K562 (cell line): ENCODE data around the gene CEACAM5. TPM values are rescaled to one million over a fixed set of nuclear protein-coding genes. Genes with fewer than 3 reads are reported as not detected.
A peak's percentile ranks its signal among the peaks of the same experiment; 100 is the strongest.

Experiments
- ATAC-seq: fragments of 200-7000 bp; cut with Tn5 transposase; 3 replicates; pipeline ENCODE4 v1.9.1; 2020; ENCODE audit warnings: moderate library complexity
- Bru-seq: library from RNA; stranded (reverse); fragments of 400-500 nt; gene quantifications from one replicate; lab custom pipeline; 2021; lab: Mats Ljungman, UMichigan
- BruChase-seq, 2 experiments: library from RNA; stranded (reverse); fragments of 400-500 nt; gene quantifications; one replicate each; lab custom pipeline; 2021; lab: Mats Ljungman, UMichigan
- BruUV-seq: library from RNA; stranded (reverse); fragments of 400-500 nt; replicated peaks from 2 replicates; lab custom pipeline; 2021; lab: Mats Ljungman, UMichigan
- CTCF ChIA-PET: fragments of 300-600 bp; formaldehyde crosslinking; extraction: SDS; loops from one replicate; lab custom pipeline; 2021; ENCODE audit warnings: low intra/inter-chr PET ratio; lab: Yijun Ruan, JAX
- POLR2A ChIA-PET: fragments of 300-600, 350-650 bp; sonication (Branson Sonifier 250); formaldehyde crosslinking; extraction: SDS; loops from one replicate; lab custom pipeline; 2021; ENCODE audit warnings: antibody characterized with exemption, inconsistent platforms; lab: Yijun Ruan, JAX
- DNase-seq, 4 experiments: peaks; one replicate each; pipeline versions ENCODE4 v3.0.0 to v3.0.0-alpha.2; 2011 to 2018; ENCODE audit warnings: low spot score in 3 of 4, mixed read lengths in 3 of 4; ENCODE audit errors: extremely low read depth in 1 of 4
- FAIRE-seq: peaks from 2 replicates; lab custom pipeline; 2011; peaks lifted over from hg19 to GRCh38; lab: Jason Lieb, UNC
- H2AFZ ChIP-seq: 2 replicates; pipeline ENCODE4 v1.6.0; 2011; ENCODE audit warnings: low read depth, low read length, control low read depth, inconsistent platforms
- H3K27ac ChIP-seq: fragments of 200-600 bp; 3 replicates; pipeline ENCODE4 v1.8.0; 2011; ENCODE audit warnings: low read depth, mild to moderate bottlenecking, control low read depth, inconsistent platforms, low read length, moderate library complexity, mixed read lengths; ENCODE audit errors: extremely low read depth
- H3K27me3 ChIP-seq, 2 experiments: fragments of 300-600 bp in 1 of 2; 2 replicates in 1 of 2; 3 replicates in 1 of 2; pipeline versions ENCODE4 v1.6.0 to v1.8.0; 2011; ENCODE audit warnings: inconsistent platforms in 2 of 2, low read length in 2 of 2, mild to moderate bottlenecking in 1 of 2, mixed read lengths in 1 of 2, moderate library complexity in 1 of 2; ENCODE audit not compliant: control insufficient read depth in 2 of 2, insufficient read depth in 2 of 2
- H3K36me3 ChIP-seq: fragments of 300-600 bp; 3 replicates; pipeline ENCODE4 v1.8.0; 2011; ENCODE audit warnings: mild to moderate bottlenecking, low read length, inconsistent platforms; ENCODE audit not compliant: control insufficient read depth, insufficient read depth
- H3K4me1 ChIP-seq, 2 experiments: fragments of 200-600 bp in 1 of 2; replicated peaks in 1 of 2; 2 replicates in 1 of 2; 3 replicates in 1 of 2; pipeline versions ENCODE4 v1.5.1 to v1.8.0; 2011; ENCODE audit warnings: inconsistent platforms in 2 of 2, low read length in 2 of 2, mild to moderate bottlenecking in 1 of 2, mixed read lengths in 1 of 2, moderate library complexity in 1 of 2; ENCODE audit not compliant: control insufficient read depth in 2 of 2, insufficient read depth in 2 of 2
- H3K4me2 ChIP-seq: 2 replicates; pipeline ENCODE4 v1.6.1; 2011; ENCODE audit warnings: low read length, control low read depth, inconsistent platforms, mixed read lengths; ENCODE audit not compliant: insufficient read depth
- H3K4me3 ChIP-seq: fragments of 200-600 bp; sonication (generic), shearing (Covaris generic); 2 replicates; pipeline ENCODE4 v1.5.1; 2016; ENCODE audit warnings: control low read depth, inconsistent platforms
- H3K79me2 ChIP-seq: fragments of 200-600 bp; 3 replicates; pipeline ENCODE4 v1.8.0; 2011; ENCODE audit warnings: low read length, inconsistent platforms; ENCODE audit not compliant: control insufficient read depth, insufficient read depth
- H3K9ac ChIP-seq, 2 experiments: 2 replicates each; pipeline versions ENCODE4 v1.6.0 to v1.6.1; 2011; ENCODE audit warnings: low read depth in 2 of 2, low read length in 2 of 2, control low read depth in 1 of 2, inconsistent platforms in 1 of 2, mild to moderate bottlenecking in 1 of 2, mixed read lengths in 1 of 2; ENCODE audit not compliant: insufficient read depth in 1 of 2
- H3K9me1 ChIP-seq: one replicate; pipeline ENCODE4 v1.6.0; 2011; ENCODE audit warnings: inconsistent platforms, mild to moderate bottlenecking, low read length, moderate library complexity; ENCODE audit not compliant: control insufficient read depth, insufficient read depth
- H3K9me3 ChIP-seq: replicated peaks from 2 replicates; pipeline ENCODE4 v1.5.1; 2011; ENCODE audit warnings: low read depth, low read length, inconsistent platforms; ENCODE audit not compliant: control insufficient read depth, insufficient read depth
- H4K20me1 ChIP-seq: replicated peaks from 2 replicates; pipeline ENCODE4 v1.6.1; 2011; ENCODE audit warnings: low read length, inconsistent platforms, mixed read lengths; ENCODE audit not compliant: control insufficient read depth, insufficient read depth
- MAFF ChIP-seq: IDR thresholded peaks from 2 replicates; pipeline ENCODE4 v1.6.1; 2012; ENCODE audit warnings: low read length, improper control_type of control experiment
- MYNN ChIP-seq, 2 experiments: sonication (generic); formaldehyde crosslinking in 1 of 2; IDR thresholded peaks; 2 replicates each; pipeline versions ENCODE4 v1.5.0 to v1.6.1; 2016 to 2020; ENCODE audit warnings: antibody characterized with exemption in 1 of 2, missing genetic modification reagents in 1 of 2
- RBM17 ChIP-seq: fragments of 200-400 bp; formaldehyde crosslinking; IDR thresholded peaks from 2 replicates; pipeline ENCODE4 v1.6.1; 2017; ENCODE audit warnings: low read depth, mild to moderate bottlenecking, low read length, borderline replicate concordance
- SP2 ChIP-seq: IDR thresholded peaks from 2 replicates; pipeline ENCODE4 v1.6.1; 2011; ENCODE audit warnings: mild to moderate bottlenecking, low read depth, low read length, moderate library complexity; ENCODE audit not compliant: poor library complexity, severe bottlenecking; ENCODE audit errors: extremely low read depth
- STAG1 ChIP-seq: sonication (generic); formaldehyde crosslinking; IDR thresholded peaks from 2 replicates; pipeline ENCODE4 v1.5.0; 2020; ENCODE audit warnings: missing genetic modification reagents, borderline replicate concordance
- ZBTB2 ChIP-seq: fragments of 450-650 bp; IDR thresholded peaks from 2 replicates; pipeline ENCODE4 v1.6.1; 2016; ENCODE audit warnings: antibody characterized with exemption
- ZNF263 ChIP-seq: sonication (generic); formaldehyde crosslinking; IDR thresholded peaks from 2 replicates; pipeline ENCODE4 v1.8.0; 2022; ENCODE audit warnings: mild to moderate bottlenecking, missing genetic modification reagents, borderline replicate concordance
- ZNF583 ChIP-seq: fragments of 250-450 bp; sonication (Bioruptor Pico); IDR thresholded peaks from 2 replicates; pipeline ENCODE4 v1.4.0; 2020
- WGBS: fragments of 100-300 bp; shearing (Covaris generic); methylation state at CpG from one replicate; pipeline ENCODE4 v1.1.6; 2016; ENCODE audit warnings: low coverage, mixed read lengths; ENCODE audit not compliant: insufficient coverage; ENCODE audit errors: missing lambda C conversion rate; 5-methylcytosine and 5-hydroxymethylcytosine counted together
- in situ Hi-C: fragments of 300-500 bp; cut with MboI; formaldehyde crosslinking; loops from 4 replicates; pipeline ENCODE4 v1.15.0; 2018; ENCODE audit warnings: inconsistent platforms, mixed read lengths
- intact Hi-C: fragments of 100-400 bp; cut with micrococcal nuclease; formaldehyde crosslinking; loops from 2 replicates; pipeline ENCODE4 v1.14.2; 2022
- long read RNA-seq, 3 experiments: library from polyadenylated mRNA in 2 of 3; library from RNA in 1 of 3; unstranded in 2 of 3; stranded (forward) in 1 of 3; transcript quantifications; one replicate each; pipeline ENCODE4 v2.0.0, GENCODE V29; 2019 to 2022
- polyA minus RNA-seq, 3 experiments: library from RNA; depleted of rRNA, polyadenylated mRNA; stranded (reverse); fragments of >200 nt; gene quantifications; 2 replicates each; pipeline ENCODE4 v1.2.3, GENCODE V29; 2011
- polyA plus RNA-seq, 8 experiments: library from polyadenylated mRNA; depleted of rRNA in 4 of 8; stranded (reverse) in 5 of 8; unstranded in 3 of 8; fragments of >200 nt; fragmentation: Nextera tagmentation in 2 of 8; fragmentation: Illumina TruSeq in 1 of 8; extraction: Ambion mirVana in 2 of 8; extraction: Trizol in 1 of 8; gene quantifications; 2 replicates each; pipeline versions ENCODE4 v1.2.1 to v1.2.3, GENCODE V29; 2011 to 2014; ENCODE audit warnings: inconsistent platforms in 1 of 8, missing spikeins in 1 of 8
- total RNA-seq, 7 experiments: library from RNA; depleted of rRNA in 6 of 7; stranded (reverse); fragments of >200 nt in 6 of 7; fragmentation: Illumina TruSeq in 2 of 7; extraction: Trizol in 2 of 7; gene quantifications; 2 replicates each; pipeline versions ENCODE4 v1.2.1 to v1.2.3, GENCODE V29; 2011 to 2021; ENCODE audit warnings: low replicate concordance in 1 of 7

CEACAM5 gene
- not detected in 2 replicates for total RNA-seq (2011; cell fraction: chromatin; rRNA removed; ENCODE audit: low replicate concordance)
- not detected in 2 replicates for total RNA-seq (2011; cell fraction: nucleolus; rRNA removed)
- total RNA-seq (2011; cell fraction: nucleoplasm; rRNA removed) = not detected in 2 replicates
- total RNA-seq (2014; rRNA removed) (not detected in 2 replicates), total RNA-seq (2014; rRNA removed; fragmentation: Illumina TruSeq; extraction: Trizol) (not detected in 2 replicates), total RNA-seq (2015; rRNA removed; fragmentation: Illumina TruSeq; extraction: Trizol) (not detected in 2 replicates), total RNA-seq (2021) (0.33 and 1.7 TPM in 2 replicates), polyA plus RNA-seq (2011; rRNA removed) (not detected in 2 replicates), polyA plus RNA-seq (2014; fragmentation: Illumina TruSeq; extraction: Trizol) (not detected in 2 replicates), polyA plus RNA-seq (2014; fragmentation: Nextera tagmentation; extraction: Ambion mirVana) (not detected), polyA plus RNA-seq (2014; rRNA removed) (not detected in 2 replicates), polyA minus RNA-seq (2011; rRNA and poly(A)+ RNA removed) (not detected in 2 replicates), Bru-seq, nascent RNA (not detected), BruChase-seq, experiment 1, labeled RNA remaining after a 2-hour chase (not detected), BruChase-seq, experiment 2, labeled RNA remaining after a 6-hour chase (not detected)
- polyA plus RNA-seq (2011; cell fraction: cytosol; rRNA removed) = not detected in 2 replicates
- polyA plus RNA-seq (2011; cell fraction: nucleus; rRNA removed) = not detected in 2 replicates
- polyA plus RNA-seq (2012) = not detected in 2 replicates
- not detected in 2 replicates for polyA minus RNA-seq (2011; cell fraction: cytosol; rRNA and poly(A)+ RNA removed)
- polyA minus RNA-seq (2011; cell fraction: nucleus; rRNA and poly(A)+ RNA removed) = not detected in 2 replicates
- long read RNA-seq, experiment 1 = 0 reads
- long read RNA-seq, experiment 2 = 0 reads
- long read RNA-seq, experiment 3 = 0 reads

DNA sequence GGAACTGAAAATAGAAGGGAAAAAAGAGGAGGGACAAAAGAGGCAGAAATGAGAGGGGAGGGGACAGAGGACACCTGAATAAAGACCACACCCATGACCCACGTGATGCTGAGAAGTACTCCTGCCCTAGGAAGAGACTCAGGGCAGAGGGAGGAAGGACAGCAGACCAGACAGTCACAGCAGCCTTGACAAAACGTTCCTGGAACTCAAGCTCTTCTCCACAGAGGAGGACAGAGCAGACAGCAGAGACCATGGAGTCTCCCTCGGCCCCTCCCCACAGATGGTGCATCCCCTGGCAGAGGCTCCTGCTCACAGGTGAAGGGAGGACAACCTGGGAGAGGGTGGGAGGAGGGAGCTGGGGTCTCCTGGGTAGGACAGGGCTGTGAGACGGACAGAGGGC lies at the start of gene CEACAM5:
CEACAM5 (plus strand) TSS at position 146 of the 400 bp plus-strand sequence; CDS start at position 252, 106 bp downstream.
- Histone ChIP-seq H2AFZ (no peak within 1 kb of the TSS), H3K27me3 (peaks cover 3 to 15% of the 10 kb centered on the region in 2 experiments; a peak in 4 of 5 replicates), H3K9me3 (no peaks in the 10 kb centered on the region), H3K4me2 (no peak within 1 kb of the TSS), H4K20me1 (peaks cover 8% of the 10 kb centered on the region), H3K4me1 (peaks cover 0 to 7% of the 10 kb centered on the region in 2 experiments; a peak in 2 of 5 replicates), H3K4me3 (no peak within 1 kb of the TSS), H3K36me3 (no peaks in the 10 kb centered on the region), H3K79me2 (no peaks in the 10 kb centered on the region), H3K9me1 (no peaks in the 10 kb centered on the region), H3K9ac (0 out of 4 replicates have a peak within 1 kb of the TSS, but pooled peaks of 1 of the 2 experiments have one; percentile 2), H3K27ac (no peak within 1 kb of the TSS)
- FAIRE-seq (no peak), ATAC-seq (no peak), DNase-seq (no peak)
- TF ChIP-seq ZBTB2 (no peak), MYNN (IDR thresholded peaks at IDR 0.05) (no peak), MYNN (CRISPR knock-in tag; IDR thresholded peaks at IDR 0.05) (no peak), RBM17 (no peak), STAG1 (CRISPR knock-in tag) (no peak), SP2 (no peak), ZNF263 (CRISPR knock-in tag) (0 out of 2 replicates have a peak, but pooled peaks have one; percentile 15), ZNF583 (CRISPR knock-in tag) (no peak), MAFF (no peak)
- ChIA-PET CTCF (interaction anchor here (0.9 to 2.0 kb wide), 2 partner anchors 38 to 112 kb away, joined by 3 to 7 read pairs; no protein-coding TSS in a partner anchor), POLR2A (interaction anchor here (0.6 kb wide), 1 partner anchor 45 kb away, joined by 3 read pairs; no protein-coding TSS in a partner anchor)
- in situ Hi-C loops (loop anchor here (5.0 kb wide), 1 partner anchor 39 kb away; no protein-coding TSS in a partner anchor), intact Hi-C loops (no loop called here)
- BruUV-seq = no TSS peak
- WGBS = 0% methylated on average over 4 of the region's 4 CpGs
